Mesendoderm (in vitro differentiated cells): ENCODE data around the gene FARP1.

Experiments used
- DNase-seq: peaks from one replicate; pipeline ENCODE4 v3.0.0; 2013
- H2AK5ac ChIP-seq: 2 replicates; pipeline ENCODE4 v1.6.1; 2013; ENCODE audit warnings: low read length, inconsistent platforms
- H2BK120ac ChIP-seq: 2 replicates; pipeline ENCODE4 v1.6.1; 2013; ENCODE audit warnings: low read depth, mild to moderate bottlenecking, low read length, moderate library complexity, mixed read lengths
- H2BK15ac ChIP-seq: replicated peaks from 2 replicates; pipeline ENCODE4 v1.6.1; 2013; ENCODE audit warnings: low read depth, mild to moderate bottlenecking, moderate library complexity
- H2BK5ac ChIP-seq: 2 replicates; pipeline ENCODE4 v1.6.1; 2013; ENCODE audit warnings: low read length, inconsistent platforms
- H3K18ac ChIP-seq: 2 replicates; pipeline ENCODE4 v1.6.1; 2013; ENCODE audit warnings: mild to moderate bottlenecking, low read length, mixed read lengths
- H3K23ac ChIP-seq: one replicate; pipeline ENCODE4 v1.6.1; 2013; ENCODE audit warnings: low read length
- H3K27ac ChIP-seq: 2 replicates; pipeline ENCODE4 v1.5.1; 2013; ENCODE audit warnings: low read depth, mild to moderate bottlenecking, inconsistent platforms, low read length, moderate library complexity
- H3K27me3 ChIP-seq: 2 replicates; pipeline ENCODE4 v1.6.1; 2013; ENCODE audit warnings: low read length, control low read depth, mild to moderate bottlenecking, inconsistent platforms; ENCODE audit not compliant: insufficient read depth, poor library complexity
- H3K36me3 ChIP-seq: 2 replicates; pipeline ENCODE4 v1.6.1; 2013; ENCODE audit warnings: low read length, inconsistent platforms; ENCODE audit not compliant: control insufficient read depth, insufficient read depth
- H3K4ac ChIP-seq: one replicate; pipeline ENCODE4 v1.6.1; 2013; ENCODE audit warnings: low read depth, mild to moderate bottlenecking, low read length, moderate library complexity
- H3K4me1 ChIP-seq: 2 replicates; pipeline ENCODE4 v1.6.1; 2013; ENCODE audit warnings: low read depth, low read length, inconsistent platforms; ENCODE audit not compliant: control insufficient read depth
- H3K4me2 ChIP-seq: 2 replicates; pipeline ENCODE4 v1.6.1; 2013; ENCODE audit warnings: low read length
- H3K4me3 ChIP-seq: 2 replicates; pipeline ENCODE4 v1.5.1; 2013; ENCODE audit warnings: mild to moderate bottlenecking, low read length
- H3K56ac ChIP-seq: one replicate; pipeline ENCODE4 v1.6.1; 2013; ENCODE audit warnings: low read length
- H3K79me1 ChIP-seq: 2 replicates; pipeline ENCODE4 v1.6.1; 2013; ENCODE audit warnings: low read length, inconsistent platforms
- H3K79me2 ChIP-seq: 2 replicates; pipeline ENCODE4 v1.6.1; 2013; ENCODE audit warnings: mild to moderate bottlenecking, low read length; ENCODE audit not compliant: control insufficient read depth, insufficient read depth
- H3K9ac ChIP-seq: 2 replicates; pipeline ENCODE4 v1.6.1; 2013; ENCODE audit warnings: low read length, inconsistent platforms
- H4K5ac ChIP-seq: one replicate; pipeline ENCODE4 v1.6.1; 2013; ENCODE audit warnings: low read length
- H4K8ac ChIP-seq: one replicate; pipeline ENCODE4 v1.6.1; 2013; ENCODE audit warnings: low read depth, mild to moderate bottlenecking, control low read depth, low read length, moderate library complexity
- WGBS: extraction: QIAGEN DNeasy Blood & Tissue Kit; methylation state at CpG from one replicate; pipeline ENCODE4 v1.1.7; 2013; ENCODE audit warnings: low lambda C conversion rate, missing lambda C conversion rate; ENCODE audit not compliant: insufficient coverage; ENCODE audit errors: extremely low coverage; 5-methylcytosine and 5-hydroxymethylcytosine counted together

The FARP1 gene

DNA sequence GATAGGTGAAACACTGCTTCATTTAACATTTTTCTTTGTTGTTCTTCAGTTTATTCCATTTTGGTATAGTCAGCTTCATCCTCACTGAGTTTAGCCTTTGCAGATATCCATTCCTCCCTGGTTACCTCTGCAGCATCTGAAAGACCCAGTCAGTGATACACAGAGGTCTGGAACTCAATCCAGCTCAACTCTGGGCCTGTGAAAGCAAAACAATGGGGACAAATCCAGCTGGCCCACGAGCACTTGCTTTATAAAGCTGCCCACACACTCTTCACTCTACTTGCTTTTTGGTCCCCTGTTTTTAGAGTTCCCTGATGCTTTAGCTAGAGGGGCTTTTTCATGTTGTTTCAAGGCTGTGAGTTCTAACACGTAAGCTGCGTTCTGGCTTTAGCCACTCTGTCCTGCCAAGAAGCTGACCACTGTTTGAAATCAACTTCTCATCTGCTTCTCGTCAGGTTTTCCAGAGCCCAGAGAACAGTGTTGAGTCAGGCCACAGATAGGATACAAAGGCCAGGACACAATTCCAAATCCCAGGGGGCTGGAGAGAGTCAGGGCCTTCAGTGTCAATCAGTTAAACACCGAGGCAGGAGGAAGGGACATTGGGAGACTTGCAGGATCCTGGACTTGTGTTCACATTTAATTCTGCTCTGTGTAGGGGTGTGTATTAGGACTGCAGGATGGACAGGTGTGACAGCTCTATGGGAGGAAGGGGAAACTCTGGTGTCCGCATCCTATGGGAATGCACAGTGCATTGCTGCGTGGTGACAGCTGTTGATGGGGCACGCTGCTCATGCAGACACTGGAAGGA lies 117.7 kb downstream of the FARP1 start:
- no peak overlapping the region for H3K4me3 ChIP-seq
- H2AK5ac ChIP-seq, result no peak overlapping the region
- peaks cover 3% of the 10 kb centered on the region for H3K79me2 ChIP-seq
- DNase-seq, result no peak
- H3K23ac ChIP-seq, result no peak overlapping the region
- no peaks in the 10 kb centered on the region for H3K27me3 ChIP-seq
- H3K18ac ChIP-seq, result no peak overlapping the region
- no peak overlapping the region for H3K4me2 ChIP-seq
- no peak overlapping the region for H2BK5ac ChIP-seq
- no peaks in the 10 kb centered on the region for H3K4me1 ChIP-seq
- no peak overlapping the region for H3K56ac ChIP-seq
- no peak overlapping the region for H2BK15ac ChIP-seq
- no peak overlapping the region for H3K27ac ChIP-seq
- H3K79me1 ChIP-seq, result peaks cover 12% of the 10 kb centered on the region
- no peak overlapping the region for H4K5ac ChIP-seq
- no peak overlapping the region for H2BK120ac ChIP-seq
- H3K36me3 ChIP-seq, result no peaks in the 10 kb centered on the region
- no peak overlapping the region for H3K4ac ChIP-seq
- no peak overlapping the region for H3K9ac ChIP-seq
- WGBS, result no CpG with 5 or more reads among the region's 8 CpGs
- H4K8ac ChIP-seq, result no peak overlapping the region

GRCh38 chr13:98261165-98261702 lies 118.3 kb downstream of the FARP1 start:
- Histone ChIP-seq H3K27me3 (no peaks in the 10 kb centered on the region), H3K9ac (no peak overlapping the region), H2AK5ac (no peak overlapping the region), H3K27ac (no peak overlapping the region), H3K4me3 (no peak overlapping the region), H3K36me3 (no peaks in the 10 kb centered on the region), H3K4me2 (no peak overlapping the region), H4K8ac (no peak overlapping the region), H3K79me1 (peaks cover 10% of the 10 kb centered on the region), H2BK15ac (no peak overlapping the region), H3K4ac (no peak overlapping the region), H2BK5ac (no peak overlapping the region), H3K18ac (no peak overlapping the region), H3K56ac (no peak overlapping the region), H3K23ac (no peak overlapping the region), H3K4me1 (no peaks in the 10 kb centered on the region), H2BK120ac (no peak overlapping the region), H4K5ac (no peak overlapping the region), H3K79me2 (peaks cover 3% of the 10 kb centered on the region)
- no CpG with 5 or more reads among the region's 6 CpGs for WGBS
- DNase-seq, result no peak

- Histone ChIP-seq H2BK5ac (no peak overlapping the region), H3K4ac (no peak overlapping the region), H3K4me1 (no peaks in the 10 kb centered on the region), H3K4me3 (no peak overlapping the region), H3K27me3 (no peaks in the 10 kb centered on the region), H3K23ac (no peak overlapping the region), H3K36me3 (no peaks in the 10 kb centered on the region), H3K56ac (no peak overlapping the region), H4K8ac (no peak overlapping the region), H3K18ac (no peak overlapping the region), H3K4me2 (no peak overlapping the region), H2BK15ac (no peak overlapping the region), H3K27ac (no peak overlapping the region), H4K5ac (no peak overlapping the region), H3K9ac (no peak overlapping the region), H3K79me1 (peaks cover 10% of the 10 kb centered on the region), H2BK120ac (no peak overlapping the region), H3K79me2 (peaks cover 1% of the 10 kb centered on the region), H2AK5ac (no peak overlapping the region)
- no peak for DNase-seq
- no CpG with 5 or more reads among the region's 5 CpGs for WGBS
These were observed 119.4 kb downstream of the FARP1 start for GRCh38 chr13:98262292-98262691.

GRCh38 chr13:98263841-98264240 lies 120.9 kb downstream of the FARP1 start:
- no peak overlapping the region for H3K4ac ChIP-seq

DNA sequence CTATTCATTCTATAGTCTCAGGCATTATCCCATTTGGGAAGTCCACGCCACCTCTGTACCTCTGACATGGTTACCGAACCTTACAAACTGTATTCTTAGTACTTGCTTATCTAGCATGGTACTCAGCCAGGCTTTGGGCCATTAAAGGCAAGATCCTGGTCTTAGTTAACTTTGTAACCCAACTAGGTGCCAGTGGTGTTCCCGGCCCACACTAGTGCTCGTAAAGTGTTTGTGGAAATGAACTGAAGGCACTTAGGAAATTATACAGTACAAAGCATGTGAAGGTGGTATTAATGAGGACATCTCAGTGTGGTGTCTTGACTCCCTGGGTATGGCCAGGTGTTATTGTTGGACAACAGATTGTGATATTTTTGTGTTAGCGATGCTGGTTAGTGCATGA lies 122.0 kb downstream of the FARP1 start:
- H3K4me2 ChIP-seq, result no peak overlapping the region
- no peaks in the 10 kb centered on the region for H3K4me1 ChIP-seq
- no peak overlapping the region for H4K8ac ChIP-seq
- no peak overlapping the region for H4K5ac ChIP-seq
- H3K27me3 ChIP-seq, result no peaks in the 10 kb centered on the region
- H2BK15ac ChIP-seq, result no peak overlapping the region
- peaks cover 1% of the 10 kb centered on the region for H3K79me2 ChIP-seq
- H3K56ac ChIP-seq, result no peak overlapping the region
- H3K9ac ChIP-seq, result no peak overlapping the region
- no peak overlapping the region for H3K18ac ChIP-seq
- H3K79me1 ChIP-seq, result peaks cover 10% of the 10 kb centered on the region
- WGBS, result no CpG with 5 or more reads among the region's 5 CpGs
- no peak overlapping the region for H3K4ac ChIP-seq
- no peak overlapping the region for H3K4me3 ChIP-seq
- H3K36me3 ChIP-seq, result no peaks in the 10 kb centered on the region
- no peak overlapping the region for H2BK5ac ChIP-seq
- no peak overlapping the region for H2BK120ac ChIP-seq
- no peak overlapping the region for H3K27ac ChIP-seq
- no peak overlapping the region for H2AK5ac ChIP-seq
- H3K23ac ChIP-seq, result no peak overlapping the region
- no peak for DNase-seq

More at GRCh38 chr13:98263841-98264240, 120.9 kb downstream of the FARP1 start:
- no peak overlapping the region for H2BK15ac ChIP-seq
- no peak overlapping the region for H2BK120ac ChIP-seq
- no peak overlapping the region for H3K4me3 ChIP-seq
- H4K5ac ChIP-seq, result no peak overlapping the region
- H3K9ac ChIP-seq, result no peak overlapping the region
- no peak overlapping the region for H3K23ac ChIP-seq
- H3K79me1 ChIP-seq, result peaks cover 10% of the 10 kb centered on the region
- H3K4me2 ChIP-seq, result no peak overlapping the region
- peaks cover 1% of the 10 kb centered on the region for H3K79me2 ChIP-seq
- H3K36me3 ChIP-seq, result no peaks in the 10 kb centered on the region
- no peak overlapping the region for H2BK5ac ChIP-seq
- H2AK5ac ChIP-seq, result no peak overlapping the region
- no peaks in the 10 kb centered on the region for H3K4me1 ChIP-seq
- no CpG with 5 or more reads among the region's 2 CpGs for WGBS
- H3K56ac ChIP-seq, result no peak overlapping the region
- no peak for DNase-seq
- no peak overlapping the region for H4K8ac ChIP-seq
- H3K27ac ChIP-seq, result no peak overlapping the region
- H3K27me3 ChIP-seq, result no peaks in the 10 kb centered on the region
- no peak overlapping the region for H3K18ac ChIP-seq
